GM21576 (cell line): ENCODE results near the gene KRTAP10-5.
"Not testable (repeated sequence)": the region's sequence is repeated elsewhere in the genome, so short reads cannot be mapped to it uniquely, and the experiment has no call there.

ENCODE experiments used
- ATAC-seq: cut with Tn5 transposase; IDR thresholded peaks from one replicate; pipeline ENCODE4 v1.9.1; 2021; ENCODE audit warnings: mild to moderate bottlenecking, moderate library complexity; ENCODE audit not compliant: unreplicated experiment

KRTAP10-5 gene

GRCh38 chr21:44571844-44572782, 8.3 kb downstream of the KRTAP10-5 start:
- no peak for ATAC-seq

DNA sequence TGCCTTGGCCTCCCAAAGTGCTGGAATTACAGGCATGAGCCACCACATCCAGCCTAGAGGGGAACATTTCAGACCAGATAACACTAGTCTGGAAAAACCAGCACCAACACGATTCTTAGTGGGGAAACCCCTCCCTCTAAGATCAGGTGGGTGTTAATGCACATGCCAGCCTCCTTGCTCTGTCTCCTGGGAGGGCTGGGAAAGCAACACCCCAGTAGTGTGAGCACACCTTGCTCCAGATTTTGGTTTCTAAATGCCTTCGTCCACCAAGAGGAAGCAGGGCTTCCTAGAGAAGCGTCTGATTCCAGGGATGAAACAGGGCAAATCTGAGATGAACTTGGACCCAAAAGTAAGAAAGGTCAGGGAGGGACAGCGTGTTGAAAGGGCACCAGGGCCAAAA, 9.1 kb downstream of the KRTAP10-5 start:
- no peak for ATAC-seq

DNA sequence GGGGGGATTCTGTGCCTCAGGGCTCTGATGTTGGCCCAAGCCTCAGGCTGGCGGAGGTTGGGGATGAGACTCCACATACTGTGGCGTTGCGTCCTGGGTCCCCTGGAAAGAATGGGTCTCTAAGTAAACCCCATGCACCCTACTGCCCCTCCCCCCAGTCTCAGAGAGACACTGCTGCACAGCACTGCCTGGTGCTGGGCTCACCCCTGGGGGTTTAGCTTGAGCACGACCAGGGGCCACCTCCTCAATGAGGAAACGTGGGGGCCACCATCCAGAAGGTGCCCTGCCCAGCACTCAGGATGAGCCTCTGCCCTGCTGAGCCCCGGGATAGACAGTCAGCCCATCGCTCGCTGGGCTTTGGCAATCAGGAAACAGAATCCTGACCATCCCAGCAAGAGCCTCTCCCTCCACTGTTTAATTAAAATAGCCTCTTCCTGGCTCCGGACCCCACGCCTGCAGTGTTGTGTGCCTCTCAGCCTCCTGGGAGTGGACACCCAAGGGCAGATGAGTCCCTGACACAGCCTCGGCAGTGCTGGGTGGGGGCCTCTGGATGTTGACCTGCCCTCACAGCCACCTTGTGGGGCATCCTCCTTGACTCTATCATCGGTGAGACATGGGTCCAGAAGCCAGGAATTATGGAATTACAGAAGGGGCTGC, 10.4 kb downstream of the KRTAP10-5 start:
- no peak for ATAC-seq

GRCh38 chr21:44568667-44569556, 11.5 kb downstream of the KRTAP10-5 start:
- ATAC-seq = no peak

DNA sequence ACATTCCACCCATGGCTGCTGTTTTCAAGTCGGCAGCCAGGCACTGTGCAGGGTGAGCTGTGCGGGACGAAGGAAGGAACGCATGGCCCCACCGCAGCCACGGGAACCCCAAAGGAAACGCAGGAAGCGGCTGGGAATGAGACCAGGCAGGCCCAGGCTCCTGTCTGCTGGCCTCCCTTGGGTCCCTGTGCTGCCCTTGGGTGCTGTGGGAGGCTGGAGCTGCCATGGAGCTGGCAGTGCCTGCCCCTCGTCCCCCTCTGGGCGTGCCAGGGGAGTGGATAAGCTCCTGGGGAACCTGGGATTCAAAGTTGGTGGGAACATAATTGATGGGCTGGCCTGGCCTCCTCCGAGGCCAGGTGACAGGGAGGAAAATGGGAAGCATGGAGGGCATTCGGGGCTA, 12.1 kb downstream of the KRTAP10-5 start:
- no peak for ATAC-seq

DNA sequence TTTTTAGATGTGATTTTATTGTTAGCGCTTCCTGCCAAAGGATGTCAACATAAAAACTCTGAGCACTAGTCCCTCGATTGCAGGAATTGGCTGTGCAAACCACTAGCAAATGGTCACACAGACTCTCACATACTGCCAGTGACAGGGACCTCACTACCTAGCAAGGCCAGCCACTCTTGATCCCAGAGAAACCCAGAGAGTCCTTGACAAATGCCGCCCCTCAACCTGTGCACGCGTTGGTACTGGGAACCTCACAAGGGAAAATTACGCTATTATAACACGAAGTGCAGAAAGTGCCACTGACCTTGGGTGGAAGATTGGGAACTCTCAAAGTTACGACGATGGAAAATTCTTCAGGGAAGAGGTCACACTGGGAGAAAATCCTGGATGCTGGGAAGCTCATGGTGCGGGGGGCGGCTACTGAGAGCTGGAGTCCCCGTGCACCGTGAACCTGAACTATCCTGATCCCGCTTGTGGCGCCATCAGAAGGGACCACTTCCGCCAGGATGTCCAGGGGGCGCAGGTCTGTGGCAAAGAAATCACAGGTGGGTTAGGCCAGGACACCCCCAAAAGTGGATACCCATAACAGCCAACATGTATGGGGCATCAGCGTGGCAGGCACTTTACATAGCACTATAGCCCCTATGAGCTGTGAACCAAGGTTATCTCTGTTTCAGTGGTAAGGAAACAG, 12.8 kb downstream of the KRTAP10-5 start:
- ATAC-seq = no peak

- ATAC-seq = no peak
These were observed 14.0 kb downstream of the KRTAP10-5 start for GRCh38 chr21:44566403-44566802.

DNA sequence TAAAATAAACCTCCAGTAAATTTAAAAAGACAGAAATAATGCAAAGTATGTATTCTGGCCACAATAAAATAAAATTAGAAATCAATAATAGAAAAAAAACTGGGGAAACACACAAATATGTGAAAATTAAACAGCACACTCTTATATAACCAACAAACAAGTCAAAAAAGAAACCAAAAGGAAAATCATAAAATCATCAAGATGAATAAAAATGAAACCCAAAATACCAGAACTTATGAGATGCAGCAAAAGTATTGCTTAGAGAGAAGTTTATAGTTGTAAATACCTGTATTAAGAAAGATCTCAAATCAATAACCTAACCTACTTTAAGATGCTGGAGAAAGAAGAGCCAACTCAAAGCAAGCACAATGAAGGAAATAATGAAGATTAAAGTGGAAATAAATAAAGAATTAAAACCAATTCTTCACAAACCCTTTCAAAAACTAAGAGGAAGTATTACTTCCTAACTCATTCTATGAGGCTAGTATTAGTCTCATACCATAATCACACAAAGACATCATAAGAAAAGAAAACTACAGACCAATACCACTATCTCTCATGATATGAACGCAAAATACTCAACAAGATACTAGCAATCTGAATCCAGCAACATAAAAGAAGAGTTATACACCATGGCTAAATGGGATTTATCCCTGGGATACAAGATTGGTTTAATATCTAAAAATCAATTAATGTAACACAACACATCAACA, 15.4 kb downstream of the KRTAP10-5 start:
- ATAC-seq = no peak

DNA sequence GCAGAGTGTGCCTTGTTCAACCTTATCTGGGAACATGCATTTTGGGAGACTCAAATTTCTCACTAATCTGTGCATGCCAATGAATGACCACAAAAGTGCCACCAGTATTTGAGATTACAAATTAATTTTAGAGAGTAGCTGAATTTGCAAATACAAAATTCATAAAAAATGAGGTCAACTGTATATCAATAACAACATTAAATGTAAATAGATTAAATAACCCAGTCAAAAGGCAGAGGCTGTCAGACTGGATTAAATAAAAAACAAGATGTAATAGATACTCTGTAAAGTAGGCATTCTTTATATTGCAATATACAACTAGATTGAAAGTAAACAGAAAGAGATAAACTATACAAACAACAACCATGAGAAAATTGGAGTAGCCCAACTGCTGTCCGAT, 16.3 kb downstream of the KRTAP10-5 start:
- no peak for ATAC-seq

- no peak for ATAC-seq
These were observed 21.7 kb downstream of the KRTAP10-5 start, which contains the start of gene KRTAP10-3 for GRCh38 chr21:44558695-44559094. KRTAP10-3 (minus strand) TSS chr21:44558795; CDS start chr21:44558715, 80 bp downstream.

DNA sequence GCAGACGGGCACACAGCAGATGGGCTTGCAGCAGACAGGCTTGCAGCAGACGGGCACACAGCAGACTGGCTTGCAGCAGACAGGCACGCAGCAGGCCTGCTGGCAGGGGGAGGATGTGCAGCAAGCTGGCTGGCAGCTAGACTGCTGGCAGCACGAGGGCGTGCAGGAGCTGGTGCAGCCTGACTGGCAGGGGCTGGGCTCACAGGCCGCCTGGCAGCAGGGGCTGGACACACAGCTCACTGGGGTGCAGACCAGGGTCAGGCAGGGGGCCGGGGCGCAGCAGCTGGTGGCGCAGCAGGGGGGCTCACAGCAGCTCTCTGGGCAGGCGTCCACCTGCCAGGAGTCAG, 22.1 kb downstream of the KRTAP10-5 start:
- not testable (repeated sequence) for ATAC-seq

DNA sequence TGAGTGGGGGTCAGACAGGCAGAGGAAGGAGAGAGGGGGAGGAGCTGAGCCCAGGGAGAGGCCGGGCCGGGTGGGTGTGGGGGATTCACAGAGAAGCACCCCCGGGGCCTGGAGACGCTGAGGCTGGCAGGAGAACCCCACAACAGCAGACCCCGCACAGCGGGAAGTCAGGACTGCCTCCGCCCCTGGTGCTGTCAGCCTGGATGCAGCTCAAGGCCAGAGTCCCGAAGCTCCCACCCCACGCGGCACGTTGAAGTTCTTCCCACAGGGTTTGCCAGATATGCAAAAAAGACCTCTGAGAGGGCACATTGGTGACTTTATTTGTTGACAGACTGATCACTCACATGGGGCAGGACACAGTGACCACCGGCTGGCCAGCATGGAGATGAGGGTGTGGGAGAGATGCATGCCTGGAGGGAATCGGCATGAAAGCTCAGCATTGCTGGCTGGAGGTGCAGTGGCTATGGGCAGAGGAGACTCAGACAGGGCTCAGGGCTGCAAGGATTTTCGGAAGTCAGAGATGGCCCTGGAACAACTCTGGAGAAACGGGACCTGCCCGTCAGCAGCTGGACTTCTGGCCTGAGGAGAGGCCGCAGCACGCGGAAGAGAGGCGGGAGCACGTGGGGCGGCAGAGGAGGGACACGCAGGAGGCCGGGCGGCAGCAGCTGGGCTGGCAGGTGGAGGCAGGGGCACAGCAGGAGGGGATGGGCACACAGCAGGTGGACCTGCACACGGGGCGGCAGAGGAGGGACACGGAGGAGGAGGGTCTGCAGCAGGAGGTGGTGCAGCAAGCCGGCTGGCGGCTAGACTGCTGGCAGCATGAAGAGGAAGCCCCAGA, 22.7 kb downstream of the KRTAP10-5 start:
- ATAC-seq = no peak

DNA sequence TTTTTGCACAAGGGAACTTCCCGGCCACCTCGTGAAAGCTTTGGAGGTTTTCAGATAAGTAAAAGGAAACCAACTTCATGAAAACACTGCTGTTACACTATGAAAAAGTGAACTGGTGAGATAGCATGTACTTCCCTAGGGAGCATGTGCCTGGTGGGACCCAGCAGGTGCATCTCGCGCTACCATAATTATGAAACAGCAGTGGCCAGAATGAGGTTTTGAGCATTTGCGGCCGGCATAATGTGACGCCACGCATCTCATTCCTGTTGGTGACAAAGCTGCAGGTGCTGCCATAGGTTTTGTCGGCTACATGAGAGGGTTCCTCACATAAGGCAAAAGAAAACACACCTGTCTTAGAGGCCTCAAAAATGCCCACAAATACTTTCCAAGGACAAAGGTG, 23.5 kb downstream of the KRTAP10-5 start:
- ATAC-seq = no peak

- ATAC-seq = no peak
These were observed 25.1 kb downstream of the KRTAP10-5 start for GRCh38 chr21:44555200-44555875.

GRCh38 chr21:44552681-44553080, 27.7 kb downstream of the KRTAP10-5 start:
- ATAC-seq = no peak

- no peak for ATAC-seq
These were observed 28.3 kb downstream of the KRTAP10-5 start for GRCh38 chr21:44552136-44552535.

GRCh38 chr21:44551340-44551961, 29.0 kb downstream of the KRTAP10-5 start, which contains the start of gene KRTAP10-2:
KRTAP10-2 (minus strand) TSS chr21:44551505; CDS start chr21:44551458, 47 bp downstream.
- ATAC-seq = no peak

- no peak for ATAC-seq
These were observed 29.6 kb downstream of the KRTAP10-5 start for GRCh38 chr21:44550807-44551206.
